ENCODE results near the gene AP2S1. TPM values are rescaled to one million over a fixed set of nuclear protein-coding genes. Genes with fewer than 3 reads are reported as not detected.

AP2S1 gene
- polyA plus RNA-seq, 1 donor from 2014 or later: 167 TPM

DNA sequence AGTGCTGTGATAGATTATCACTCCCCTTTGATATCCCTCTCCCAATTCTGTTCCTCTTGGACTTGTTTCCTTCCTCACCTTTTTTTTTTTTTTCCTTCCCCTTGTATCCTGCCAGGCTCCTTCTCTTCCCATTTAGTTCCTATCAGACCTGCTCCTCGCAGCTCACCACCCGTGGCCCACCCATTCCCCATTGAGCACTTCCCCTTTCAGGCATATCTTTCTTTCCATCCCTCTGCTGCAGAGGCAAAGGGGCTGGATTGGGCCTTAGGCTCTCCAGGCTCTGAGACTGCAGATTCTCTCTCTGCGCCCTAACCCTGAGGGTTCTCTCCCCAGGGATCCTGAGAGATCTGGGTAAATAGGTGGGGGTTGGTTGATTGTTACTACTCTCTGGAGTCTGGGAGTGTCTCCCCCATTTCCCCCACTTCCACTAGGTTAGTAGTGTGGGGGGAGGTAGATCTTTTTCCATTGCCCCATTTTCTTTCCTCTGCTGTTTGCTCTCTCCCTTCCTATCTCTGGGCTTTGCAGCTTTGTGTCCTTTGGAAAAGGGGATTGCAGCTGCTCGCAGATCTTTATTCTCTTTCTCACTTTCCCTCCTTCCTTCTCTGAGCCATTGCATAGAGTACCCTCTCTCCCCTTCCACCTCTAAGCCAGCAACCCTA, 12.5 kb upstream of the AP2S1 start:
- H3K36me3 ChIP-seq (ENCODE audit: insufficient read depth, low read length): no peaks in the 10 kb centered on the region
- H3K27me3 ChIP-seq (ENCODE audit: insufficient read depth, low read depth, low read length): no peaks in the 10 kb centered on the region
- no peaks in the 10 kb centered on the region for H3K9me2 ChIP-seq (ENCODE audit: insufficient read depth, low read length)
- H2AFZ ChIP-seq (ENCODE audit: low read depth, low read length): no peak overlapping the region
- H4K20me1 ChIP-seq (ENCODE audit: insufficient read depth): peaks cover 61% of the 10 kb centered on the region
- peak overlapping the region; percentile 97 for H3K9ac ChIP-seq (ENCODE audit: low read length)
- peaks cover 5% of the 10 kb centered on the region for H3F3A ChIP-seq (ENCODE audit: insufficient read depth, low read length, poor library complexity, severe bottlenecking)
- peak overlapping the region; percentile 98 for H3K4me3 ChIP-seq (ENCODE audit: low read length)
- TF ChIP-seq, protein P1, sequence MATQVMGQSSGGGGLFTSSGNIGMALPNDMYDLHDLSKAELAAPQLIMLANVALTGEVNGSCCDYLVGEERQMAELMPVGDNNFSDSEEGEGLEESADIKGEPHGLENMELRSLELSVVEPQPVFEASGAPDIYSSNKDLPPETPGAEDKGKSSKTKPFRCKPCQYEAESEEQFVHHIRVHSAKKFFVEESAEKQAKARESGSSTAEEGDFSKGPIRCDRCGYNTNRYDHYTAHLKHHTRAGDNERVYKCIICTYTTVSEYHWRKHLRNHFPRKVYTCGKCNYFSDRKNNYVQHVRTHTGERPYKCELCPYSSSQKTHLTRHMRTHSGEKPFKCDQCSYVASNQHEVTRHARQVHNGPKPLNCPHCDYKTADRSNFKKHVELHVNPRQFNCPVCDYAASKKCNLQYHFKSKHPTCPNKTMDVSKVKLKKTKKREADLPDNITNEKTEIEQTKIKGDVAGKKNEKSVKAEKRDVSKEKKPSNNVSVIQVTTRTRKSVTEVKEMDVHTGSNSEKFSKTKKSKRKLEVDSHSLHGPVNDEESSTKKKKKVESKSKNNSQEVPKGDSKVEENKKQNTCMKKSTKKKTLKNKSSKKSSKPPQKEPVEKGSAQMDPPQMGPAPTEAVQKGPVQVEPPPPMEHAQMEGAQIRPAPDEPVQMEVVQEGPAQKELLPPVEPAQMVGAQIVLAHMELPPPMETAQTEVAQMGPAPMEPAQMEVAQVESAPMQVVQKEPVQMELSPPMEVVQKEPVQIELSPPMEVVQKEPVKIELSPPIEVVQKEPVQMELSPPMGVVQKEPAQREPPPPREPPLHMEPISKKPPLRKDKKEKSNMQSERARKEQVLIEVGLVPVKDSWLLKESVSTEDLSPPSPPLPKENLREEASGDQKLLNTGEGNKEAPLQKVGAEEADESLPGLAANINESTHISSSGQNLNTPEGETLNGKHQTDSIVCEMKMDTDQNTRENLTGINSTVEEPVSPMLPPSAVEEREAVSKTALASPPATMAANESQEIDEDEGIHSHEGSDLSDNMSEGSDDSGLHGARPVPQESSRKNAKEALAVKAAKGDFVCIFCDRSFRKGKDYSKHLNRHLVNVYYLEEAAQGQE (IDR thresholded peaks at IDR 0.05; ENCODE audit: borderline replicate concordance): peak; percentile 19
- no peak for TF ChIP-seq MXI1 (conservative IDR thresholded peaks at IDR 0.05; ENCODE audit: poor library complexity, severe bottlenecking)
- H3K27ac ChIP-seq (ENCODE audit: low read length): peak overlapping the region; percentile 86
- peaks cover 68% of the 10 kb centered on the region for H3K79me2 ChIP-seq (replicated peaks; ENCODE audit: insufficient read depth, low read length)
- H3K4me2 ChIP-seq (ENCODE audit: low read length): peak overlapping the region; percentile 100
- H3K9me3 ChIP-seq (ENCODE audit: low read length): no peaks in the 10 kb centered on the region

DNA sequence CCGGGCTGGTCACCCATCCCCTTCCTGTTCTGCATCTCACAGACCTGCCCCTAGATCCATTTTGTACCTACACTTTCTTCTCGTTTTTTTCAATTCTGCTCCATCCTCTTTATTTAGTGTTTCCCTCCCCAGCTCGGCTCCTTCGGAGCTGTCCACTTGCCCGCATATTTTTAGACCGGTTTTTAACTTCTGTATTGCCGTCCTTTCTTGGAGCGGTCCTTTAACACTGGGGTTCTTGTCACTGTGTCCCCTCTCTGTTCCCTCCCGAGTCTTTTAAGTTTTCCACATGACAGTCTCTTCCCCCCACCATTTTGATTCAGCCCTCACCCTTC, 11.8 kb upstream of the AP2S1 start:
- Histone ChIP-seq H3K36me3 (ENCODE audit: insufficient read depth, low read length) (no peaks in the 10 kb centered on the region), H3K27me3 (ENCODE audit: insufficient read depth, low read depth, low read length) (no peaks in the 10 kb centered on the region), H3K9ac (ENCODE audit: low read length) (peak overlapping the region; percentile 97), H3K79me2 (replicated peaks; ENCODE audit: insufficient read depth, low read length) (peaks cover 62% of the 10 kb centered on the region), H3F3A (ENCODE audit: insufficient read depth, low read length, poor library complexity, severe bottlenecking) (peaks cover 5% of the 10 kb centered on the region), H3K9me2 (ENCODE audit: insufficient read depth, low read length) (no peaks in the 10 kb centered on the region), H2AFZ (ENCODE audit: low read depth, low read length) (no peak overlapping the region), H3K9me3 (ENCODE audit: low read length) (no peaks in the 10 kb centered on the region), H3K27ac (ENCODE audit: low read length) (peak overlapping the region; percentile 86), H3K4me3 (ENCODE audit: low read length) (peak overlapping the region; percentile 98), H4K20me1 (ENCODE audit: insufficient read depth) (peaks cover 56% of the 10 kb centered on the region), H3K4me2 (ENCODE audit: low read length) (peak overlapping the region; percentile 100)
- TF ChIP-seq MXI1 (conservative IDR thresholded peaks at IDR 0.05; ENCODE audit: poor library complexity, severe bottlenecking): no peak
- TF ChIP-seq, protein P1 (IDR thresholded peaks at IDR 0.05; ENCODE audit: borderline replicate concordance): no peak
- no peak for TF ChIP-seq RAD21 (conservative IDR thresholded peaks at IDR 0.05)
- TF ChIP-seq EZH2 (IDR thresholded peaks at IDR 0.05; ENCODE audit: borderline replicate concordance, insufficient read depth, low read length, poor library complexity, severe bottlenecking): no peak
- no peak for TF ChIP-seq SMC3 (conservative IDR thresholded peaks at IDR 0.05; ENCODE audit: poor library complexity)
- TF ChIP-seq, protein P2, sequence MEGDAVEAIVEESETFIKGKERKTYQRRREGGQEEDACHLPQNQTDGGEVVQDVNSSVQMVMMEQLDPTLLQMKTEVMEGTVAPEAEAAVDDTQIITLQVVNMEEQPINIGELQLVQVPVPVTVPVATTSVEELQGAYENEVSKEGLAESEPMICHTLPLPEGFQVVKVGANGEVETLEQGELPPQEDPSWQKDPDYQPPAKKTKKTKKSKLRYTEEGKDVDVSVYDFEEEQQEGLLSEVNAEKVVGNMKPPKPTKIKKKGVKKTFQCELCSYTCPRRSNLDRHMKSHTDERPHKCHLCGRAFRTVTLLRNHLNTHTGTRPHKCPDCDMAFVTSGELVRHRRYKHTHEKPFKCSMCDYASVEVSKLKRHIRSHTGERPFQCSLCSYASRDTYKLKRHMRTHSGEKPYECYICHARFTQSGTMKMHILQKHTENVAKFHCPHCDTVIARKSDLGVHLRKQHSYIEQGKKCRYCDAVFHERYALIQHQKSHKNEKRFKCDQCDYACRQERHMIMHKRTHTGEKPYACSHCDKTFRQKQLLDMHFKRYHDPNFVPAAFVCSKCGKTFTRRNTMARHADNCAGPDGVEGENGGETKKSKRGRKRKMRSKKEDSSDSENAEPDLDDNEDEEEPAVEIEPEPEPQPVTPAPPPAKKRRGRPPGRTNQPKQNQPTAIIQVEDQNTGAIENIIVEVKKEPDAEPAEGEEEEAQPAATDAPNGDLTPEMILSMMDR (IDR thresholded peaks at IDR 0.05; ENCODE audit: poor library complexity, severe bottlenecking): no peak
- no peak for TF ChIP-seq EP300 (conservative IDR thresholded peaks at IDR 0.05; ENCODE audit: poor library complexity, severe bottlenecking)
- no peak for TF ChIP-seq TAF1 (IDR thresholded peaks at IDR 0.05; ENCODE audit: low read depth)
- no peak for TF ChIP-seq POLR2AphosphoS5 (IDR thresholded peaks at IDR 0.05)
